SU-DHL-6 (cell line): ENCODE measurements around the gene KMT5C.

Experiments
- EZH2phosphoT487 ChIP-seq: fragments of 200-600 bp; sonication (generic), shearing (Covaris generic); conservative IDR thresholded peaks from 2 replicates; pipeline ENCODE4 v1.6.1; 2018; ENCODE audit warnings: mild to moderate bottlenecking, antibody characterized with exemption, low read length, moderate library complexity, mixed read lengths
- TF ChIP-seq, protein P1 (sequence below): fragments of 200-600 bp; sonication (generic); IDR thresholded peaks from one replicate; pipeline ENCODE4 v1.5.1; 2017; ENCODE audit warnings: antibody characterized with exemption, mild to moderate bottlenecking, low read length, moderate library complexity; ENCODE audit not compliant: insufficient read depth, poor library complexity, severe bottlenecking

DNA sequence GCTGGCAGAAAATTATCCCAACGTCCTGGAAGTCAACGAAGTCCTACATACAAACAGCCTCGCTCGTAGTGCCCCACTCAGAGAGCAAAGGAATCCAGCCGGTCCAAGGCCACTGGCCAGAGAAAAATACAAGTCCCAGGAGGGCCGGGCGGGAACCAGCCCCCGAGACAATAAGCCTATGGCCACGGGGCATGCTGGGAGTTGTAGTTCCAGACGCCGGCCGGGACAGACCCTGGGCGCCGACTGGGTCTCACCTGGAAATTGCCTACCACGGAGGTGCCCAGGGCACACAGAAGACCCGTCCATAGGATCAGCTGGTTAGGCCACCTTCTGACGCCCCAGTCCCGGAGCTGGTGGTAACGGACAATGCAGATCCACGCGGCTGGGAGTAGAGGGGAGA, 19.9 kb upstream of the KMT5C start:
- TF ChIP-seq, protein P1, sequence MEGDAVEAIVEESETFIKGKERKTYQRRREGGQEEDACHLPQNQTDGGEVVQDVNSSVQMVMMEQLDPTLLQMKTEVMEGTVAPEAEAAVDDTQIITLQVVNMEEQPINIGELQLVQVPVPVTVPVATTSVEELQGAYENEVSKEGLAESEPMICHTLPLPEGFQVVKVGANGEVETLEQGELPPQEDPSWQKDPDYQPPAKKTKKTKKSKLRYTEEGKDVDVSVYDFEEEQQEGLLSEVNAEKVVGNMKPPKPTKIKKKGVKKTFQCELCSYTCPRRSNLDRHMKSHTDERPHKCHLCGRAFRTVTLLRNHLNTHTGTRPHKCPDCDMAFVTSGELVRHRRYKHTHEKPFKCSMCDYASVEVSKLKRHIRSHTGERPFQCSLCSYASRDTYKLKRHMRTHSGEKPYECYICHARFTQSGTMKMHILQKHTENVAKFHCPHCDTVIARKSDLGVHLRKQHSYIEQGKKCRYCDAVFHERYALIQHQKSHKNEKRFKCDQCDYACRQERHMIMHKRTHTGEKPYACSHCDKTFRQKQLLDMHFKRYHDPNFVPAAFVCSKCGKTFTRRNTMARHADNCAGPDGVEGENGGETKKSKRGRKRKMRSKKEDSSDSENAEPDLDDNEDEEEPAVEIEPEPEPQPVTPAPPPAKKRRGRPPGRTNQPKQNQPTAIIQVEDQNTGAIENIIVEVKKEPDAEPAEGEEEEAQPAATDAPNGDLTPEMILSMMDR: no peak
- TF ChIP-seq EZH2phosphoT487: no peak
